DMS79 (cell line): Measurements from ENCODE around the gene SLBP.

ENCODE experiments used
- DNase-seq: peaks from one replicate; lab custom pipeline; 2025; lab: John Stamatoyannopoulos, UW

SLBP gene

GRCh38 chr4:1654216-1654955 is 57.7 kb downstream of the SLBP start:
- no peak for DNase-seq

DNA sequence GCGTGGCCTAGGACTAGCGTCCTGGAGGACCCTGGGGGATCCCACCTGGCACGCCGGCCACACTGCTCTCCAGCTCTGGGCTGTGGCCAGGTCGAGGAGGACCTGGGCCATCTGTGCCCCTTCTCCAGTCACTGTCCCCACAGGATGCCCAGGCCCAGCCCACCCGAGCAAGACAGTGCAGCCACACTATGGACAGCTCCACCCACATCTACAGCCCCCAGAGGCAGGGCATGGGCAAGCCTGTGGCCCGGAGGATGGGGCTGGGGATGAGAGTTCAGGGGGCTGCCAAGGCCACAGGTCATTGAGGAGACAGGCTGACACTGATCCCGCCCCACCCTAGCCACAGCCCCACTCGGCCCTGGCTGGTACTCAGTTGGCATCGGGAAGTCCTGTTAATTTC is 58.3 kb downstream of the SLBP start:
- no peak for DNase-seq

DNA sequence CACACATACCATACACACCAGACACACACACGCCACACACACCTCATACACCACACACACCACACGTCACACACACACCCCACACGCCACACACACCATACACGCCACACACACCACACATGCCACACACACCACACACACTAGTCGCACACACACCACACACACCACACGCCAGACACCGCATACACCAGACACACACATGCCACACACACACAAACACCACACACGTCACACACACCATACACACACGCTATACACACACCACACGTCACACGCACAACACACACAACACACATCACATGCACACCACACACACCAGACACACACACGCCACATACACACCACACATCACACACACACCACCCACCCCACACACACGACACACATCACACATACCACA is 60.0 kb downstream of the SLBP start:
- no peak for DNase-seq

DNA sequence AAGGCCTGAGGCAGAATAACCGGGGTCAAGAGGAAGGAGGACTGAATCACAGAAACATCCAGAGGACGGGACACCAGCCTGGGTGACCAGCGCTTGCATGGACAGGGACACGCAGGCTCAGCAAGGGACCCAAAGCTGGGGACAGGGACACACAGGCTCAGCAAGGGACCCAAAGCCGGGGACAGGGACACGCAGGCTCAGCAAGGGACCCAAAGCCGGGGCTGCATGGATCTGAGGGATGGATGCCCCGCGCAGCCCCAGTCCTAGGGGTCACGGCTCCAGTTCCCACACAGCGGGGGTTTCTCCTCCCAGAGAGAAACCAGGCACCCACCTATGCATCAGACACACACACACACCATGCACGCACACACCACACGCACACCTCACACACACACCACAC is 60.5 kb downstream of the SLBP start:
- DNase-seq = no peak

GRCh38 chr4:1648962-1649361 is 63.2 kb downstream of the SLBP start:
- no peak for DNase-seq

DNA sequence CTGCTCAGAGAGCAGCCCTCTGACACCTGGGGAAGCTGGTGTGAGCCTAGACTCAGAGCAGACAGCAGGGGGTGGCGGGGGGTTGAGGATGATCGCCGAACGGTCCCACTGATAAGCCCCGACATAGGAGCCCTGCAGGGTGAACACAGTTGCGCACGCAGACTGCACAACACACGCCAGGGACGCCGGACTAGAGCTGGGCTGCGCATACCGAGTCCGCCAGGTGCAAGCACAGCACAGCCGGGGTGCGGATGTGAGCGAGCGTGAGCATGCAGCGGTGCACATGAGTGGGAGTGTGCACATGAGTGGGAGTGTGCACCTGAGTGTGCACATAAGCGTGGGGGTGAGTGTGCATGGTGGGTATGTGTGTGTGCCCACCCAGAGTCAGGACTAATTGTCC is 64.7 kb downstream of the SLBP start:
- no peak for DNase-seq

- no peak for DNase-seq
Measured at GRCh38 chr4:1646690-1647089, 65.4 kb downstream of the SLBP start.

DNA sequence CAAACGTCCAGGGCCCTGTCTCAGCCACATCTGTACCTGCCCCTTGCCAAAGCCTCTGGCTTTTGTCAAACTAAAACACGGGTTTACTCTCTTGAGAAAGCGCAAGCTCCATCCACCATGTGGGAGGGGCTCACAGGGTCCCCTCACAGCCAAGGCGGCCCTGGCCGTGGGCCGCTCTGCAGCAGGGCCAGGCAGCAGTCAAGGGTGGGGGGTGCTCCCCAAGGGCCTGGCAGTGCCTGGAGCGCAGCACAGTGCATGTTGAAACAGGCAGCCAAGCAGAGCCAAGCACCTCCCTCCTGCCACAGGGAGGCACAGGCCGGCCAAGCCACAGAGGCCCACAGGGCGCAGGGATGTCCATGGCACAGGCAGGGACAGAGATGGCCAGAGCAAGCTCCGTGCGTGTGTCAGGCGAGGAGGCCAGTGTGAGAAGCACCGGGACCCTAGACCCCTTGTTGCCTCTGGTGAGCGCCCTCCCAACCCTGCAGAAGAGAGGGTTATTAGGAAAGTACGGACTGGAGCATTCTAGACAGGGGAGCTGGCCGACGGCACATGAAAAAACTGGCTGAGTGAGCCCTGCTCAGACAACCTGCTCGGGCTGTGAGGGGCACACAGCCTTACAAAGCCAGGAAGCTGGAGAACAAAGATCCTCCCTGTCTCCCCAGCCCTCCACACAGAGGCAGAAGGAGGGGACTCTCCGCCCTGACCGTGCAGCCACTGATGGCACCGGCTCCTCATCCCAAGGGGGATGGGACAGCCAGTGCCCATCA is 67.0 kb downstream of the SLBP start:
- peak; percentile 26 for DNase-seq

DNA sequence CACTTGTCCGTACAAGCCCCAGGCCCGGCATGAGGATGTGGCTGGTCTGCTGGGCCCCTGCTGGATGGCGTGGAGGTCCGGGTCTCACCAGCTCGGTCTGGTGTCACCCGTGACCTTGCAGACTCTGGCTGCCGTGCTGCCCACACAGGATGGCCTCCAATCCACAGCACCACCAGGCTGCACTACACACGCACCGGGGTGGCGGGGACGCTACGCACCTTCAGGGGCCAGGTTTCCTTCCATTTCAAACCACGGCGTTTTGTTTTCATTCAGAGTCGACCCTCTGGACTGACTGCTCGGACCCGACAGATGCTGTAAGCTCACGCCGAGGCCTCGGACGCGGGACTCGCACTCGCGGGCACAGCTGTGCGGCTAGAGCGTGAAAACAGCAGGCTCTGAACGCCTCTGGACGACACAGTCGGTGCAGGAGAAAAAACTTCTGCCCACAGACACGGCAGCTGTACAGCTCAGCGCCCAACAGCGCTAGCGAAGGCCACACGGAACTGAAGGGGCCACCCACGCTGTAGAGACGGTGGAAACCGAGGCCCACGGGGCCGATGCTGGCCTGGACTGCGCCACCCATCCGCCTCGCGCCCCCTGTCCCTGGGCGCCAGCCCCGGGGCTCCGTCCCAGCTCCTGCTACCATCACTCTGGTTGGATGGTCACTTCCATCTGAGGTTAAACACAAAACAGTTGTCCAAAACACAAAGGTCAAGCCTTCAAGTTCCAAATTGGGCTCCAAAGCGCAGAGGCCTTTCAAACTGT is 68.0 kb downstream of the SLBP start:
- no peak for DNase-seq
